ENCODE results near the gene ANKRD53.

Gene ANKRD53

GRCh38 chr2:70964596-70965386, 13.6 kb upstream of the ANKRD53 start:
- no peaks in the 10 kb centered on the region for H3K36me3 ChIP-seq (ENCODE audit: insufficient read depth, low read length)
- H3K4me3 ChIP-seq (ENCODE audit: low read length), result no peak overlapping the region
- no peaks in the 10 kb centered on the region for H3K9me3 ChIP-seq (ENCODE audit: low read length)
- no peaks in the 10 kb centered on the region for H3K27me3 ChIP-seq (ENCODE audit: insufficient read depth, low read length)
- H3K4me1 ChIP-seq (ENCODE audit: insufficient read depth, low read length), result no peaks in the 10 kb centered on the region
- H2AFZ ChIP-seq (ENCODE audit: low read depth, low read length), result no peak overlapping the region

- Histone ChIP-seq H3K4me3 (ENCODE audit: low read length) (no peak overlapping the region), H3K9me3 (ENCODE audit: low read length) (no peaks in the 10 kb centered on the region), H3K36me3 (ENCODE audit: insufficient read depth, low read length) (no peaks in the 10 kb centered on the region), H3K4me1 (ENCODE audit: insufficient read depth, low read length) (no peaks in the 10 kb centered on the region), H3K27me3 (ENCODE audit: insufficient read depth, low read length) (no peaks in the 10 kb centered on the region), H2AFZ (ENCODE audit: low read depth, low read length) (no peak overlapping the region)
Measured at GRCh38 chr2:70965506-70965905, 12.9 kb upstream of the ANKRD53 start.

- no peaks in the 10 kb centered on the region for H3K4me1 ChIP-seq (ENCODE audit: insufficient read depth, low read length)
- no peaks in the 10 kb centered on the region for H3K36me3 ChIP-seq (ENCODE audit: insufficient read depth, low read length)
- H3K4me3 ChIP-seq (ENCODE audit: low read length), result no peak overlapping the region
- H3K27me3 ChIP-seq (ENCODE audit: insufficient read depth, low read length), result no peaks in the 10 kb centered on the region
- no peak overlapping the region for H2AFZ ChIP-seq (ENCODE audit: low read depth, low read length)
- no peaks in the 10 kb centered on the region for H3K9me3 ChIP-seq (ENCODE audit: low read length)
Measured at GRCh38 chr2:70966681-70967080, 11.7 kb upstream of the ANKRD53 start.

GRCh38 chr2:70967189-70967588, 11.2 kb upstream of the ANKRD53 start:
- no peaks in the 10 kb centered on the region for H3K4me1 ChIP-seq (ENCODE audit: insufficient read depth, low read length)
- no peaks in the 10 kb centered on the region for H3K27me3 ChIP-seq (ENCODE audit: insufficient read depth, low read length)
- no peak overlapping the region for H2AFZ ChIP-seq (ENCODE audit: low read depth, low read length)
- H3K9me3 ChIP-seq (ENCODE audit: low read length), result no peaks in the 10 kb centered on the region
- no peak overlapping the region for H3K4me3 ChIP-seq (ENCODE audit: low read length)
- no peaks in the 10 kb centered on the region for H3K36me3 ChIP-seq (ENCODE audit: insufficient read depth, low read length)

GRCh38 chr2:70974592-70974991, 3.8 kb upstream of the ANKRD53 start:
- no peaks in the 10 kb centered on the region for H3K9me3 ChIP-seq (ENCODE audit: low read length)
- no peak overlapping the region for H3K4me3 ChIP-seq (ENCODE audit: low read length)
- H2AFZ ChIP-seq (ENCODE audit: low read depth, low read length), result no peak overlapping the region
- H3K4me1 ChIP-seq (ENCODE audit: insufficient read depth, low read length), result peaks cover 12% of the 10 kb centered on the region
- no peaks in the 10 kb centered on the region for H3K36me3 ChIP-seq (ENCODE audit: insufficient read depth, low read length)
- no peaks in the 10 kb centered on the region for H3K27me3 ChIP-seq (ENCODE audit: insufficient read depth, low read length)

- Histone ChIP-seq H2AFZ (ENCODE audit: low read depth, low read length) (no peak overlapping the region), H3K4me1 (ENCODE audit: insufficient read depth, low read length) (peaks cover 12% of the 10 kb centered on the region), H3K4me3 (ENCODE audit: low read length) (no peak overlapping the region), H3K36me3 (ENCODE audit: insufficient read depth, low read length) (no peaks in the 10 kb centered on the region), H3K27me3 (ENCODE audit: insufficient read depth, low read length) (no peaks in the 10 kb centered on the region), H3K9me3 (ENCODE audit: low read length) (no peaks in the 10 kb centered on the region)
Measured at GRCh38 chr2:70975237-70975636, 3.2 kb upstream of the ANKRD53 start.

GRCh38 chr2:70977605-70978205, 725 bp upstream of the ANKRD53 start:
- Histone ChIP-seq H3K9me3 (ENCODE audit: low read length) (no peaks in the 10 kb centered on the region), H2AFZ (ENCODE audit: low read depth, low read length) (no peak overlapping the region), H3K4me1 (ENCODE audit: insufficient read depth, low read length) (peaks cover 12% of the 10 kb centered on the region), H3K4me3 (ENCODE audit: low read length) (peak overlapping the region; percentile 69), H3K27me3 (ENCODE audit: insufficient read depth, low read length) (no peaks in the 10 kb centered on the region), H3K36me3 (ENCODE audit: insufficient read depth, low read length) (no peaks in the 10 kb centered on the region)

- peaks cover 12% of the 10 kb centered on the region for H3K4me1 ChIP-seq (ENCODE audit: insufficient read depth, low read length)
- no peaks in the 10 kb centered on the region for H3K27me3 ChIP-seq (ENCODE audit: insufficient read depth, low read length)
- no peak overlapping the region for H2AFZ ChIP-seq (ENCODE audit: low read depth, low read length)
- no peaks in the 10 kb centered on the region for H3K36me3 ChIP-seq (ENCODE audit: insufficient read depth, low read length)
- no peaks in the 10 kb centered on the region for H3K9me3 ChIP-seq (ENCODE audit: low read length)
- no peak overlapping the region for H3K4me3 ChIP-seq (ENCODE audit: low read length)
Measured at GRCh38 chr2:70979180-70979488, 704 bp downstream of the ANKRD53 start.

GRCh38 chr2:70979626-70980025, 1.2 kb downstream of the ANKRD53 start:
- no peaks in the 10 kb centered on the region for H3K9me3 ChIP-seq (ENCODE audit: low read length)
- H3K27me3 ChIP-seq (ENCODE audit: insufficient read depth, low read length), result no peaks in the 10 kb centered on the region
- no peak overlapping the region for H3K4me3 ChIP-seq (ENCODE audit: low read length)
- H2AFZ ChIP-seq (ENCODE audit: low read depth, low read length), result no peak overlapping the region
- peaks cover 12% of the 10 kb centered on the region for H3K4me1 ChIP-seq (ENCODE audit: insufficient read depth, low read length)
- H3K36me3 ChIP-seq (ENCODE audit: insufficient read depth, low read length), result no peaks in the 10 kb centered on the region

GRCh38 chr2:70981421-70981820, 3.0 kb downstream of the ANKRD53 start:
- no peak overlapping the region for H2AFZ ChIP-seq (ENCODE audit: low read depth, low read length)
- peaks cover 9% of the 10 kb centered on the region for H3K36me3 ChIP-seq (ENCODE audit: insufficient read depth, low read length)
- H3K4me1 ChIP-seq (ENCODE audit: insufficient read depth, low read length), result peaks cover 8% of the 10 kb centered on the region
- no peaks in the 10 kb centered on the region for H3K27me3 ChIP-seq (ENCODE audit: insufficient read depth, low read length)
- no peak overlapping the region for H3K4me3 ChIP-seq (ENCODE audit: low read length)
- no peaks in the 10 kb centered on the region for H3K9me3 ChIP-seq (ENCODE audit: low read length)

GRCh38 chr2:70981866-70982810, 3.7 kb downstream of the ANKRD53 start:
- Histone ChIP-seq H3K4me3 (ENCODE audit: low read length) (no peak overlapping the region), H3K4me1 (ENCODE audit: insufficient read depth, low read length) (peaks cover 5% of the 10 kb centered on the region), H2AFZ (ENCODE audit: low read depth, low read length) (no peak overlapping the region), H3K9me3 (ENCODE audit: low read length) (no peaks in the 10 kb centered on the region), H3K36me3 (ENCODE audit: insufficient read depth, low read length) (peaks cover 14% of the 10 kb centered on the region), H3K27me3 (ENCODE audit: insufficient read depth, low read length) (no peaks in the 10 kb centered on the region)

GRCh38 chr2:70982971-70983370, 4.5 kb downstream of the ANKRD53 start:
- Histone ChIP-seq H3K36me3 (ENCODE audit: insufficient read depth, low read length) (peaks cover 22% of the 10 kb centered on the region), H3K4me3 (ENCODE audit: low read length) (no peak overlapping the region), H3K4me1 (ENCODE audit: insufficient read depth, low read length) (peaks cover under 1% of the 10 kb centered on the region), H3K9me3 (ENCODE audit: low read length) (no peaks in the 10 kb centered on the region), H2AFZ (ENCODE audit: low read depth, low read length) (no peak overlapping the region), H3K27me3 (ENCODE audit: insufficient read depth, low read length) (no peaks in the 10 kb centered on the region)
